WTC11 (cell line): Measurements from ENCODE around the gene DHX29. TPM values are rescaled to one million over a fixed set of nuclear protein-coding genes. Genes with fewer than 3 reads are reported as not detected.

Experiments
- AR ChIP-seq: fragments of 250-450 bp; sonication (Bioruptor Pico); IDR thresholded peaks from 2 replicates; pipeline ENCODE4 v1.9.0; 2021; ENCODE audit warnings: mild to moderate bottlenecking
- ATF6 ChIP-seq: sonication (generic); formaldehyde crosslinking; IDR thresholded peaks from 2 replicates; pipeline ENCODE4 v1.8.1; 2023; ENCODE audit warnings: mild to moderate bottlenecking, missing genetic modification reagents
- CREB1 ChIP-seq: sonication (generic); formaldehyde crosslinking; IDR thresholded peaks from 2 replicates; pipeline ENCODE4 v1.8.0; 2023; ENCODE audit warnings: mild to moderate bottlenecking, missing genetic modification reagents
- ELF4 ChIP-seq: sonication (generic); formaldehyde crosslinking; IDR thresholded peaks from 2 replicates; pipeline ENCODE4 v1.8.1; 2022; ENCODE audit warnings: low read depth, mild to moderate bottlenecking, moderate library complexity, missing genetic modification reagents
- FOXJ3 ChIP-seq: sonication (generic); formaldehyde crosslinking; IDR thresholded peaks from 2 replicates; pipeline ENCODE4 v1.9.0; 2021; ENCODE audit warnings: missing genetic modification reagents, mild to moderate bottlenecking, borderline replicate concordance
- FOXP4 ChIP-seq: sonication (generic); formaldehyde crosslinking; IDR thresholded peaks from 2 replicates; pipeline ENCODE4 v1.8.0; 2022; ENCODE audit warnings: mild to moderate bottlenecking, missing genetic modification reagents
- GTF2I ChIP-seq: fragments of 250-450 bp; sonication (Bioruptor Pico); conservative IDR thresholded peaks from 2 replicates; pipeline ENCODE4 v1.4.0; 2021; ENCODE audit warnings: mild to moderate bottlenecking
- MXD4 ChIP-seq: fragments of 250-450 bp; sonication (Bioruptor Pico); IDR thresholded peaks from 2 replicates; pipeline ENCODE4 v1.8.0; 2021; ENCODE audit warnings: mild to moderate bottlenecking, moderate library complexity, borderline replicate concordance
- MYBL2 ChIP-seq: sonication (generic); formaldehyde crosslinking; IDR thresholded peaks from 2 replicates; pipeline ENCODE4 v1.8.1; 2023; ENCODE audit warnings: mild to moderate bottlenecking, moderate library complexity, missing genetic modification reagents
- NR3C1 ChIP-seq: sonication (generic); formaldehyde crosslinking; conservative IDR thresholded peaks from 2 replicates; pipeline ENCODE4 v1.8.1; 2023; ENCODE audit warnings: low read depth, mild to moderate bottlenecking, missing genetic modification reagents
- RORB ChIP-seq: fragments of 250-450 bp; sonication (Bioruptor Pico); IDR thresholded peaks from 2 replicates; pipeline ENCODE4 v1.9.0; 2021; ENCODE audit warnings: mild to moderate bottlenecking
- TCF7 ChIP-seq: sonication (generic); formaldehyde crosslinking; IDR thresholded peaks from 2 replicates; pipeline ENCODE4 v1.8.0; 2022; ENCODE audit warnings: mild to moderate bottlenecking, low read depth, missing genetic modification reagents, moderate library complexity
- TP53 ChIP-seq: sonication (generic); formaldehyde crosslinking; IDR thresholded peaks from 2 replicates; pipeline ENCODE4 v1.8.1; 2023; ENCODE audit warnings: mild to moderate bottlenecking, missing genetic modification reagents
- ZNF138 ChIP-seq: sonication (generic); formaldehyde crosslinking; conservative IDR thresholded peaks from 2 replicates; pipeline ENCODE4 v1.8.1; 2022; ENCODE audit warnings: mild to moderate bottlenecking, moderate library complexity, missing genetic modification reagents
- ZNF219 ChIP-seq: sonication (generic); formaldehyde crosslinking; IDR thresholded peaks from 2 replicates; pipeline ENCODE4 v1.8.0; 2023; ENCODE audit warnings: missing genetic modification reagents, mild to moderate bottlenecking, borderline replicate concordance
- ZNF317 ChIP-seq: sonication (generic); formaldehyde crosslinking; IDR thresholded peaks from 2 replicates; pipeline ENCODE4 v1.8.1; 2023; ENCODE audit warnings: low read depth, mild to moderate bottlenecking, moderate library complexity, missing genetic modification reagents, borderline replicate concordance
- ZNF396 ChIP-seq: fragments of 250-450 bp; sonication (Bioruptor Pico); IDR thresholded peaks from 2 replicates; pipeline ENCODE4 v1.8.0; 2021; ENCODE audit warnings: mild to moderate bottlenecking, moderate library complexity, borderline replicate concordance
- ZNF416 ChIP-seq: fragments of 250-450 bp; sonication (Bioruptor Pico); IDR thresholded peaks from 2 replicates; pipeline ENCODE4 v1.9.0; 2021; ENCODE audit warnings: mild to moderate bottlenecking, inconsistent platforms
- ZNF423 ChIP-seq: fragments of 250-450 bp; sonication (Bioruptor Pico); IDR thresholded peaks from 2 replicates; pipeline ENCODE4 v2.1.2; 2022; ENCODE audit warnings: mild to moderate bottlenecking, moderate library complexity
- total RNA-seq: library from RNA; stranded (reverse); gene quantifications from 3 replicates; pipeline ENCODE4 v1.2.3, GENCODE V29; 2021
- TF ChIP-seq, protein P1 (sequence below): sonication (generic); formaldehyde crosslinking; IDR thresholded peaks from 2 replicates; pipeline ENCODE4 v1.8.1; 2023; ENCODE audit warnings: mild to moderate bottlenecking, missing genetic modification reagents
- TF ChIP-seq, protein P2 (sequence below): sonication (generic); formaldehyde crosslinking; IDR thresholded peaks from 2 replicates; pipeline ENCODE4 v1.8.0; 2022; ENCODE audit warnings: mild to moderate bottlenecking, missing genetic modification reagents
- TF ChIP-seq, protein P3 (sequence below): sonication (generic); formaldehyde crosslinking; IDR thresholded peaks from 2 replicates; pipeline ENCODE4 v1.8.1; 2022; ENCODE audit warnings: mild to moderate bottlenecking, missing genetic modification reagents, moderate library complexity, borderline replicate concordance
- TF ChIP-seq, protein P4 (sequence below): sonication (generic); formaldehyde crosslinking; IDR thresholded peaks from 2 replicates; pipeline ENCODE4 v1.8.0; 2022; ENCODE audit warnings: mild to moderate bottlenecking, missing genetic modification reagents
- TF ChIP-seq, protein P5 (sequence below): sonication (generic); formaldehyde crosslinking; IDR thresholded peaks from 2 replicates; pipeline ENCODE4 v1.8.0; 2023; ENCODE audit warnings: missing genetic modification reagents
- TF ChIP-seq, protein P6 (sequence below): fragments of 250-450 bp; sonication (Bioruptor Pico); conservative IDR thresholded peaks from 2 replicates; pipeline ENCODE4 v1.9.0; 2021; ENCODE audit warnings: mild to moderate bottlenecking

Gene DHX29
- total RNA-seq, 1 experiment from 2014 or later = 29.7 TPM

DNA sequence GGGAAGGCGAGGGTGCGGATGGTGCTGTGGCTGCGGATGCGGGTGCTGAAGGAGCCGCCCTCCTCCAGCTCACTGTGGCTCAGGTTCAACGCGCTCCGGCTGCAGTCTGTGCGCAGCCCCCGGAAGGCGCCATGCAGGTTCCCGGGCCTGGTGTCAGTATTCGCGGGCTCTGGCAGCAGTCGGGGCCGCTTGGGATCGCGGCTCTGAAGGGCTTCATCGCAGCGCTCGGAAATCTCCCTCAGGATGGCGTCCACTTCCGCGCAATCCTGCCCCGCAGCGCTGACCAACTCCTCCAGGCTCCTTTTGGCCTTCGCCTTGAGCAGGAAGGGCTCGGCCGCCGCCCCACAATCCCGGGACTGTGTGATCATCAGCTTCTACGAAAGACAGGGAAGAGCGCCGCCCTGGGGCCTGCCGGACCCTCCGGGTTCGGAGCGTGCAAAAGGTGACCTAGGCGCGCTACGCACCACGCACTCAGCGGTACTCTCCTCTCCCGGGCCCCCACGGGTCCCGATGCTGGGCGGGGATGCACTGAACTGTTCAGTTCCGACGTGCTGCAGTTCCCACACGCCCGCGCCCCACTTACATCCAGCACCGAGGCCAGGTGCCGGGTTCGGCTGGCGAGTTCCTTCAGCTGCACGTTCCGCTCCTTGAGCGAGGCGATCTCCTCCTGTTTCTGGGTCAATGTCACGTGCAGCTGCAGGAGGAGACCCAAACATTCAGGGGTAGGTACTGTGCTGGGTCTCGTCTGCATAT is 86.9 kb downstream of the DHX29 start (continued):
- no peak for TF ChIP-seq TCF7 (CRISPR knock-in tag)
- no peak for TF ChIP-seq ZNF317
- TF ChIP-seq, protein P1, sequence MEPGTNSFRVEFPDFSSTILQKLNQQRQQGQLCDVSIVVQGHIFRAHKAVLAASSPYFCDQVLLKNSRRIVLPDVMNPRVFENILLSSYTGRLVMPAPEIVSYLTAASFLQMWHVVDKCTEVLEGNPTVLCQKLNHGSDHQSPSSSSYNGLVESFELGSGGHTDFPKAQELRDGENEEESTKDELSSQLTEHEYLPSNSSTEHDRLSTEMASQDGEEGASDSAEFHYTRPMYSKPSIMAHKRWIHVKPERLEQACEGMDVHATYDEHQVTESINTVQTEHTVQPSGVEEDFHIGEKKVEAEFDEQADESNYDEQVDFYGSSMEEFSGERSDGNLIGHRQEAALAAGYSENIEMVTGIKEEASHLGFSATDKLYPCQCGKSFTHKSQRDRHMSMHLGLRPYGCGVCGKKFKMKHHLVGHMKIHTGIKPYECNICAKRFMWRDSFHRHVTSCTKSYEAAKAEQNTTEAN (CRISPR knock-in tag) = no peak
- TF ChIP-seq, protein P2, sequence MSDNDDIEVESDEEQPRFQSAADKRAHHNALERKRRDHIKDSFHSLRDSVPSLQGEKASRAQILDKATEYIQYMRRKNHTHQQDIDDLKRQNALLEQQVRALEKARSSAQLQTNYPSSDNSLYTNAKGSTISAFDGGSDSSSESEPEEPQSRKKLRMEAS (CRISPR knock-in tag) = peak; percentile 72
- TF ChIP-seq ZNF219 (CRISPR knock-in tag) = no peak
- no peak for TF ChIP-seq RORB (CRISPR knock-in tag)
- TF ChIP-seq, protein P3, sequence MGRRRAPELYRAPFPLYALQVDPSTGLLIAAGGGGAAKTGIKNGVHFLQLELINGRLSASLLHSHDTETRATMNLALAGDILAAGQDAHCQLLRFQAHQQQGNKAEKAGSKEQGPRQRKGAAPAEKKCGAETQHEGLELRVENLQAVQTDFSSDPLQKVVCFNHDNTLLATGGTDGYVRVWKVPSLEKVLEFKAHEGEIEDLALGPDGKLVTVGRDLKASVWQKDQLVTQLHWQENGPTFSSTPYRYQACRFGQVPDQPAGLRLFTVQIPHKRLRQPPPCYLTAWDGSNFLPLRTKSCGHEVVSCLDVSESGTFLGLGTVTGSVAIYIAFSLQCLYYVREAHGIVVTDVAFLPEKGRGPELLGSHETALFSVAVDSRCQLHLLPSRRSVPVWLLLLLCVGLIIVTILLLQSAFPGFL (CRISPR knock-in tag) = no peak
- no peak for TF ChIP-seq TP53 (CRISPR knock-in tag)
- no peak for TF ChIP-seq ZNF423 (CRISPR knock-in tag)
- no peak for TF ChIP-seq MYBL2 (CRISPR knock-in tag)
- TF ChIP-seq CREB1 (CRISPR knock-in tag) = no peak
- TF ChIP-seq AR (CRISPR knock-in tag) = no peak
- TF ChIP-seq NR3C1 = no peak
- no peak for TF ChIP-seq ATF6 (CRISPR knock-in tag)
- TF ChIP-seq ZNF396 (CRISPR knock-in tag) = no peak
- TF ChIP-seq MXD4 (CRISPR knock-in tag) = no peak
- TF ChIP-seq FOXJ3 = no peak
- TF ChIP-seq, protein P4, sequence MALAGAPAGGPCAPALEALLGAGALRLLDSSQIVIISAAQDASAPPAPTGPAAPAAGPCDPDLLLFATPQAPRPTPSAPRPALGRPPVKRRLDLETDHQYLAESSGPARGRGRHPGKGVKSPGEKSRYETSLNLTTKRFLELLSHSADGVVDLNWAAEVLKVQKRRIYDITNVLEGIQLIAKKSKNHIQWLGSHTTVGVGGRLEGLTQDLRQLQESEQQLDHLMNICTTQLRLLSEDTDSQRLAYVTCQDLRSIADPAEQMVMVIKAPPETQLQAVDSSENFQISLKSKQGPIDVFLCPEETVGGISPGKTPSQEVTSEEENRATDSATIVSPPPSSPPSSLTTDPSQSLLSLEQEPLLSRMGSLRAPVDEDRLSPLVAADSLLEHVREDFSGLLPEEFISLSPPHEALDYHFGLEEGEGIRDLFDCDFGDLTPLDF (CRISPR knock-in tag) = 0 out of 2 replicates have a peak, but pooled peaks have one; percentile 57
- TF ChIP-seq ZNF416 (CRISPR knock-in tag) = no peak
- TF ChIP-seq, protein P5, sequence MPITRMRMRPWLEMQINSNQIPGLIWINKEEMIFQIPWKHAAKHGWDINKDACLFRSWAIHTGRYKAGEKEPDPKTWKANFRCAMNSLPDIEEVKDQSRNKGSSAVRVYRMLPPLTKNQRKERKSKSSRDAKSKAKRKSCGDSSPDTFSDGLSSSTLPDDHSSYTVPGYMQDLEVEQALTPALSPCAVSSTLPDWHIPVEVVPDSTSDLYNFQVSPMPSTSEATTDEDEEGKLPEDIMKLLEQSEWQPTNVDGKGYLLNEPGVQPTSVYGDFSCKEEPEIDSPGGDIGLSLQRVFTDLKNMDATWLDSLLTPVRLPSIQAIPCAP (CRISPR knock-in tag) = no peak
- TF ChIP-seq FOXP4 (CRISPR knock-in tag) = peak; percentile 28; the same call in 1 of the 2 replicates
- no peak for TF ChIP-seq ZNF138
- TF ChIP-seq, protein P6, sequence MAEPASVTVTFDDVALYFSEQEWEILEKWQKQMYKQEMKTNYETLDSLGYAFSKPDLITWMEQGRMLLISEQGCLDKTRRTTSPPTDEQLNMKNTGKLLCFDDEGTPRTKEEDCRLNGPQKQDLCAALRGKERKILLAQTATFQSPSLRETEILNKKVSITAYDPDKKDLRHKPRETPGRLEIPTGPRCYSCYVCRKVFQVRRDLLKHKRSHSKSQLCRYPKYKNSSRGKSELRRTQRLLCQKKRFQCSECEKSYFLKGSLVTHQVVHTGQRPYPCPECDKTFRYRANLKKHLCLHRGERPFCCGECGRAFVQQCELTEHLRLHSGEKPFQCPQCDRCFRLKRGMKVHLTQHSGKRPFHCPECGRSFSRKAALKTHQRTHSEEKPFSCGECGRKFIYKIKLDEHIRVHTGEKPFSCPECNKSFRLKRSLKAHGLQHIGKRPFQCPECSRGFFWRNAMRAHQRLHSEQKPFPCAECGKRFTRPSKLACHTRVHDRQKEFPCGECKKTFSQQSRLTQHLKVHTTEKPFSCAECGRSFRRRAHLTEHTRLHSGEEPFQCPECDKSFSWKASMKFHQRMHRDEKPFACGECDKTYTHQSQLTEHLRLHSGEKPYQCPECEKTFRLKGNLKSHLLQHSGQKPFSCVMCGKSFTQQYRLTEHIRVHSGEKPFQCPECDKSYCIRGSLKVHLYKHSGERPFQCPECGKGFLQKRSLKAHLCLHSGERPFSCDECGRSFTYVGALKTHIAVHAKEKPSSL (CRISPR knock-in tag) = no peak
- TF ChIP-seq ELF4 (CRISPR knock-in tag) = no peak
- no peak for TF ChIP-seq GTF2I (CRISPR knock-in tag)
